Measurements from ENCODE around the gene CLCN4.

CLCN4 gene

DNA sequence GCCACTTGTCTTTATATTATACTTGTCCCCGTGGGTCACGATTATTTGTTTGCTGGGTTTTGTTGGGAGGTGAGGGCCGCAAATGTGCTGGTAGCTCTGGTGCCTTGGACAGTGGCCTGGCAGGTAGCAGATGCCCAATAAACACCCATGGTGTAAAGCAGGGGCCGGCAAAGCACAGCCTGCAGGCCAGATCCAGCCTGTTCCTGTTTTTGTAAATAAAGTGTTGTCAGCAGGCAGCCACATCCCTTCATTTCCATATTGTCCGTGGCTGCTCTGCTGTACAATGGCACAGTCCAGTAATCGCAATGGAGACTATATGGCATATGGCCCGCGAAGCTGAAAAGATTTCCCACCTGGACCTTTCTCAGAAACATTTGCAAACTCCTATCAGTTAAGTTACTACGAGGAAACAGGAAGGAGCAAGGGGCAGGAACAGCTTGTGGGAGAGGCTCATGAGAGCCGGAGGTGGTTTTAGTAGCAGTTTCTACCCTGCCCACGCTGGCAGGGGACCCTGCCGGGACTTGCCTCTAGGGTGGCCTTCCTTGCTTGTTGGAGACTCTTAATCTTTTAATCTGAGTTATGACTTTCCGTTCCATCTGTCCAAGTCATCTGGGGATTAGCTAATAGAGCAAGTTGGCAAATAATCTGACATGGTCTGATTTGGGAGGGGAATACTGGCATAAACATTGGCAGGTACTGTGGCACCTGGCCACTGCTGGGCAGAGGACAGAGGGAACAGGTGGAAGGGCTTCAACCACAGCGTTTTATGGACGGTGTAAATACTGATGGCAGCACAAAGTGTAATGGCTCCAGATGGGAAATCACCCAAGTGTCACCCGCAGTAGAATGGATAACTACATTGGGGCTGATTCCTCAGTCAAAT is 19.6 kb downstream of the CLCN4 start:
- no peak for DNase-seq (ENCODE audit: extremely low read depth, low read depth)

DNA sequence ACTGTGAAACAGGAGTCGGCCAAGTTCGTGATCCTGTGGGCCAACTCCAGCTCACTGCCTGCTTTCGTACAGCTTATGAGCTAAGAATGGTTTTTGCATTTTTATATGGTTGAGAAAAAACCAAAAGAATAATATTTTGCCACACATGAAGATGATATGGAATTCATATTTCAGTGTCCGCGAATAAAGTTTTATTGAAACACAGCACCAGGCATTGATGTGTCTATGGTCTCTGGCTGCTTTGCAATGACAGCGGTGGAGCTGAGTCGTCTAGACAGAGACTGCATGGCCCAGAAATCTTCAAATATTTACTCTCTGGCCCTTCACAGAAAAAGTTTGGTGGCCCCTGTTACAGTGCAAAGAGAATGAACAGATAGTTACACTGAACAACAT is 20.2 kb downstream of the CLCN4 start:
- DNase-seq (ENCODE audit: extremely low read depth, low read depth) = no peak
- no peak overlapping the region for H3K4me3 ChIP-seq (replicated peaks; ENCODE audit: low read depth, low read length)
- TF ChIP-seq, protein P1, sequence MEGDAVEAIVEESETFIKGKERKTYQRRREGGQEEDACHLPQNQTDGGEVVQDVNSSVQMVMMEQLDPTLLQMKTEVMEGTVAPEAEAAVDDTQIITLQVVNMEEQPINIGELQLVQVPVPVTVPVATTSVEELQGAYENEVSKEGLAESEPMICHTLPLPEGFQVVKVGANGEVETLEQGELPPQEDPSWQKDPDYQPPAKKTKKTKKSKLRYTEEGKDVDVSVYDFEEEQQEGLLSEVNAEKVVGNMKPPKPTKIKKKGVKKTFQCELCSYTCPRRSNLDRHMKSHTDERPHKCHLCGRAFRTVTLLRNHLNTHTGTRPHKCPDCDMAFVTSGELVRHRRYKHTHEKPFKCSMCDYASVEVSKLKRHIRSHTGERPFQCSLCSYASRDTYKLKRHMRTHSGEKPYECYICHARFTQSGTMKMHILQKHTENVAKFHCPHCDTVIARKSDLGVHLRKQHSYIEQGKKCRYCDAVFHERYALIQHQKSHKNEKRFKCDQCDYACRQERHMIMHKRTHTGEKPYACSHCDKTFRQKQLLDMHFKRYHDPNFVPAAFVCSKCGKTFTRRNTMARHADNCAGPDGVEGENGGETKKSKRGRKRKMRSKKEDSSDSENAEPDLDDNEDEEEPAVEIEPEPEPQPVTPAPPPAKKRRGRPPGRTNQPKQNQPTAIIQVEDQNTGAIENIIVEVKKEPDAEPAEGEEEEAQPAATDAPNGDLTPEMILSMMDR (IDR thresholded peaks at IDR 0.05; ENCODE audit: low read depth, low read length, missing control alignments) = no peak

More for the DNA sequence above, 19.6 kb downstream of the CLCN4 start:
- TF ChIP-seq, protein P1 (IDR thresholded peaks at IDR 0.05; ENCODE audit: low read depth, low read length, missing control alignments) = no peak
- H3K4me3 ChIP-seq (replicated peaks; ENCODE audit: low read depth, low read length) = no peak overlapping the region

DNA sequence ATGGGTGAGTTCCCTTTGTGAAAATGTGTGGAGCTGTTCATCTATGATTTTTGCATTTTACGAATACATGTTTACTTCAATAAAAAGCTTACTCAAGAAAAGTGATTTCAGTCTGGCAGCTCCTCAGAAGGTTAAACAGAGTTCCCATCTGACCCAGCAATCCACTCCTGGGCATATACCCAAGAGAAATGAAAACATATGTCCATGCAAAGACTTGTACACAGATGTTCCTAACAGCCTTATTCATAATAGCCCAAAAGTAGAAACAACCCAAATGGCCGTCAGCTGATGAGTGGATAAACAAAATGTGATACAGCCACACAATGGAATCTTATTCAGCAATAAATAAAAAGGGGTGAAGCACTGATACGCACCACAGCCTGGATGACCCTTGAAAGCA is 20.8 kb downstream of the CLCN4 start:
- TF ChIP-seq, protein P1 (IDR thresholded peaks at IDR 0.05; ENCODE audit: low read depth, low read length, missing control alignments) = no peak
- H3K4me3 ChIP-seq (replicated peaks; ENCODE audit: low read depth, low read length) = no peak overlapping the region
- DNase-seq (ENCODE audit: extremely low read depth, low read depth) = peak; percentile 32

DNA sequence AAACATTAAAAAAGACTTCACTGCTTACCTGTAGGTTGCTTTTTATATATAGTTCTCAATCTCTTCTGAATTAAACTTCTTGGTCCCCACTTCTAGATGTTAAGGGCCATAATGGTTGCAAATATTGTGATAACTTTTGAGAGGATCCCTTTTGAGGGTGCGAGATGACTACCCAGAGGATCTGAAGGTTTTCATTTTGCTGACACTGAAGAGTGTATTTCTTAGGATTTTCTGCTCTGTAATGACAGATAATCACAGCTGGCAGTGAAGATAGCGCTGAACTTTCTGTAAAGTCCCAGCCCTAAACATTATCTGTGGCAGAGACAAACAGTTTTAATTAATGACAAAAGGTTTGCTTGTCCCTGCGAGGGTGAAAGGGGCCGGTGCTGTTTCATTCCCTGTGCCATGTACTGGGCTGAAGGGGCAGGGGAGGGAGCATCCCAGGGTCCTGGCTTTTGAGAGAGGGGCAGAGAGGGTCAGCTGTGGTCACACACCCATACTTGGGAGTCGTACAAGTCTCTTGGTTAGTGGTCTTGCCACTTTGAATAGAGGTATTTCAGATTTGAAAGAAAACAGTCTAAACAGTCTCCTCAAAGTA is 22.2 kb downstream of the CLCN4 start:
- no peak overlapping the region for H3K4me3 ChIP-seq (replicated peaks; ENCODE audit: low read depth, low read length)
- no peak for DNase-seq (ENCODE audit: extremely low read depth, low read depth)
- TF ChIP-seq, protein P1 (IDR thresholded peaks at IDR 0.05; ENCODE audit: low read depth, low read length, missing control alignments) = no peak

DNA sequence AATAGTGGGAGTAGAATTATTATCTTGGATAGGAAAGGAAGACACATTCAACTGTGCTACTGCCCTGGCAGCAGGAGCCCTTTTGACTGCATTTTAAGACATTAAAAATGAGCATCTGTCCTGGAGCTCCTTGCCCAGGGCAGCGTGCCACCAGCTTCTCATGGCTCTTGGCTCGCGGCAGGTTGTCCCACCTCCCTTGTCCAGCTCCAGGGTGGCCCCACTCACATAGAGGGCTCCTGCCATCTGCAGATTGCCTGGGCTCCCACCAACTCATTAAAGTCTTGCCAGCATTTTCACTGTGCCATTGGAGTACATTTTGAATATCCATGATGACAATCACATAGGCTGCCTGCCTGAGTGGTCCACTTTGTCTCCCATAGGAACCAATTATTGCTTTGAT is 27.0 kb downstream of the CLCN4 start:
- no peak for DNase-seq (ENCODE audit: extremely low read depth, low read depth)
- H3K4me3 ChIP-seq (replicated peaks; ENCODE audit: low read depth, low read length) = no peak overlapping the region
- TF ChIP-seq, protein P1 (IDR thresholded peaks at IDR 0.05; ENCODE audit: low read depth, low read length, missing control alignments) = no peak

DNA sequence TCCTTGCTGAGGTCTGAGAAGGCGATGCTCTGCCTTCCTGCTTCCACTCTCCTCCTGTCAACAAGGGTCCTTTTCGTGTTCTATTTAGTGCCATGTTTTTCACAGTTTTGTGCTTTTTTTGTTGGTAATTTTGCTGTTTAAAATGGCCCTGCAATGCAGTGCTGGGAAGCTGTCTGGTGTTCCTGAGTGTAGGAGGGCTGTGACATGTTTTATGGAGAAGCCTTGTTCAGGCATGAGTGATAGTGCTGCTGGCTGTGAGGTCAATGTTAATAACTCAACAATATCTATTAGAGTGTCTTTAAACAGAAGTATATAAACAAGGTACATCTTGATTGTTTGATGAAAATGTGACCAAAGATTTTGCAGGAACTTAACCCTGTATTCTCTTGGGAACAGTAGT is 27.6 kb downstream of the CLCN4 start:
- TF ChIP-seq, protein P1 (IDR thresholded peaks at IDR 0.05; ENCODE audit: low read depth, low read length, missing control alignments) = no peak
- no peak for DNase-seq (ENCODE audit: extremely low read depth, low read depth)

More for the DNA sequence above, 27.6 kb downstream of the CLCN4 start:
- no peak overlapping the region for H3K4me3 ChIP-seq (replicated peaks; ENCODE audit: low read depth, low read length)

Data from HFF-Myc (cell line).